Stimulated activated CD4-positive, alpha-beta T cell treated with anti-CD3 and anti-CD28 coated beads, Interleukin-1b, Interleukin-23, amount 100 ng/mL, for 48 hours (primary cell): ENCODE results near the gene TMIGD2.
"Not testable (repeated sequence)": the region's sequence is repeated elsewhere in the genome, so short reads cannot be mapped to it uniquely, and the experiment has no call there.

Experiments used
- DNase-seq: peaks from one replicate; pipeline ENCODE4 v3.0.0-alpha.2; 2020

TMIGD2 gene, protein sequence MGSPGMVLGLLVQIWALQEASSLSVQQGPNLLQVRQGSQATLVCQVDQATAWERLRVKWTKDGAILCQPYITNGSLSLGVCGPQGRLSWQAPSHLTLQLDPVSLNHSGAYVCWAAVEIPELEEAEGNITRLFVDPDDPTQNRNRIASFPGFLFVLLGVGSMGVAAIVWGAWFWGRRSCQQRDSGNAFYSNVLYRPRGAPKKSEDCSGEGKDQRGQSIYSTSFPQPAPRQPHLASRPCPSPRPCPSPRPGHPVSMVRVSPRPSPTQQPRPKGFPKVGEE

GRCh38 chr19:4302243-4302640, at the start of gene TMIGD2:
TMIGD2 (minus strand) TSS chr19:4302389; CDS start chr19:4302385, 4 bp downstream.
- no peak for DNase-seq

- no peak for DNase-seq
Observed at GRCh38 chr19:4350726-4351125, 48.5 kb upstream of the TMIGD2 start.

GRCh38 chr19:4350111-4350510, 47.9 kb upstream of the TMIGD2 start:
- DNase-seq: no peak

GRCh38 chr19:4349225-4349624, 47.0 kb upstream of the TMIGD2 start:
- DNase-seq: not testable (repeated sequence)

- no peak for DNase-seq
Observed at GRCh38 chr19:4347521-4347920, 45.3 kb upstream of the TMIGD2 start.

- DNase-seq: no peak
Observed at GRCh38 chr19:4346020-4346383, 43.8 kb upstream of the TMIGD2 start.

GRCh38 chr19:4345342-4346019, 43.3 kb upstream of the TMIGD2 start:
- no peak for DNase-seq

- DNase-seq: peak; percentile 89
Observed at GRCh38 chr19:4343370-4344307, 41.5 kb upstream of the TMIGD2 start, which contains the start of gene MPND. MPND (plus strand) TSS chr19:4343562; CDS start chr19:4343594, 32 bp downstream.

- DNase-seq: peak; percentile 96
Observed at GRCh38 chr19:4342615-4343369, 40.6 kb upstream of the TMIGD2 start.

- no peak for DNase-seq
Observed at GRCh38 chr19:4342314-4342614, 40.1 kb upstream of the TMIGD2 start.

DNA sequence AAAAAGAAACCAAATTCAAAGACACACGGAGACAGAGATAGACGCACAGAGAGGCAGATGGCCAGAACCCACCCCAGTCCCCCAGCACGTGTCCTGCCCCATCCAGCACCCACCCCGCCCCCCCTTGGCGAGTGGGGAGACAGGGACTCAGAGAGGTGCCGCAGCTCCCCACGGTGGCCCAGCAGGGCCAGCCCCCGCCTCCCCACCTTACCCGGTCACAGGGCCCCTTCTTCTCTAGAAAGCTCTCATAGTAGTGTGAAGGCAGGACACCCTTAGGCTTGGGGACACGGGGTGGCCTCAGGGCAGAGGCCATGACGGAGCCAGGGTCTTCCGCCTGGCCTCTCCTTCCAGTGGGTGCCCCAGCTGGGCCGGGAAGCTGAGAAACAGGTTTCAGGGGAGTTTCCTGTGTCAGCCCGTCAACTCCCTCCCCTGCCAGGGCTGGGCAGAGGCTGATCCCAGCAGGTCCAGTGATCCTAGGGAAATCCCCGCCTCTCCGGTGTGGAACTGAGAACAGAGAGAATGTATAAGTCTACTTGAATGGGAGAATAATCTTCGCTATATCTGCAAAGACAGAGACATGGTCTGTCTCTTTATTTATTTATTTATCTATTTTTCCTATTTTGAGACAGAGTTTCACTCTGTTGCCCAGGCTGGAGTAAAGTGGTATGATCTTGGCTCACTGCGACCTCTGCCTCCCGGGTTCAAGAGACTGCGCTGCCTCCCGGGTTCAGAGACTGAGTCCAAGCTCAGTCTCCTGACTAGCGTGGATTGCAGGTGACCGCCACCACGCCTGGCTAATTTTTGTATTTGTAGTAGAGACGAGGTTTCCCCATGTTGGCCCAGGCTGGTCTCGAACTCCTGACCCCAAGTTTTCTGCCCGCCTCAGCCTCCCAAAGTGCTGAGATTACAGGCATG, 36.5 kb upstream of the TMIGD2 start, which contains the start of gene STAP2:
Gene STAP2 (minus strand): TSS at position 387 of the 915 bp plus-strand sequence. CDS start 74 bp downstream, at position 313.
- no peak for DNase-seq

DNA sequence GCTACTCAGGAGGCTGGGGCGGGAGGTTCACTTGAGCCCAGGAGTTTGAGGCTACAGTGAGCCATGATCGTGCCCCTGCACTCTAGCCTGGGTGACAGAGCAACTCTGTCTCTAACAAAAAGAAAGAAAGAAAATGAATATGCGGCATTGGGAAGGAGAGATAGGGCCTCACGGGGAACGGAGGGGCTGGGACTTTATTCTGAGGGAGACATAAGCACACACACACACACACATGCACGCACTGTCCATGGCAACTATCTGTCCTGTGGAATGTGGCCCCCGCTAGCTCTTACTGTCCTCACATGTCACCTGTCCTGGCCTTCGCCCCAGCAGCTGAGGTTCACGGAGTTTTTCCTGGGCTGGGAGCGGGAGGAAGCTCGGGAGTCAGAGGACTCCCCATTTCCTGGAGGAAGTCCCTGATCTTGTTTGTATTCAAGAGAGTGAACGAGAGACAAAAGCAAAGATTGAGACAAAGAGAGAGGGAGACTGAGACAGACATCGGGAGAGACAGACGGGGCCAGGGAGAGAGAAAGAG, 35.8 kb upstream of the TMIGD2 start:
- DNase-seq: no peak

DNA sequence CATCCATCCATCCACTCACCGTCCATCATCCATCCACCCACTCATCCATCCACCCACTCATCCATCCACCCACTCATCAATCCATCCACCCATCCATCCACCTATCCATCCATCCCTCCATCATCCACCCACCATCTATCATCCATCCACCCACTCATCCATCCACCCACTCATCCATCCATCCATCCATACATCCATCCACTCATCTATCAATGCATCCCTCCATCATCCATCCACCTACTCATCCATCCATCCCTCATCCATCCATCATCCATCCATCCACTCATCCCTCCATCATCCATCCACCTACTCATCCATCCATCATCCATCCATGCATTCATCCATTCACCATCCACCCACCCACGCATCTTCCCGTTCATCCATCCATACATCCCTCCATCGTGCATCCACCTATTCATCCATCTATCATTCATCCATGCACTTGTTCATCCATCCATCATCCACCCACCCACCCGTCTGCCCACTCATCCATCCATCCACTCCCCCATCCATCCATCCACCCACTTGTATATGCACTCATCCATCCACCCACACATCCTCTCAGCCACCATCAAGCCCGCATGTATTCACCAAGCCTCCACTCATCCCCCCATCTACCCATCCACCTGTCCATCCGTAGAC, 32.9 kb upstream of the TMIGD2 start:
- DNase-seq: no peak

- no peak for DNase-seq
Observed at GRCh38 chr19:4329858-4330257, 27.7 kb upstream of the TMIGD2 start.

GRCh38 chr19:4328991-4329681, 26.9 kb upstream of the TMIGD2 start:
- peak; percentile 75 for DNase-seq

- peak; percentile 99 for DNase-seq
Observed at GRCh38 chr19:4328243-4328990, 26.2 kb upstream of the TMIGD2 start.

GRCh38 chr19:4327877-4328242, 25.7 kb upstream of the TMIGD2 start:
- DNase-seq: no peak

- DNase-seq: peak; percentile 93
Observed at GRCh38 chr19:4327252-4327876, 25.2 kb upstream of the TMIGD2 start.

- DNase-seq: no peak
Observed at GRCh38 chr19:4326837-4327251, 24.7 kb upstream of the TMIGD2 start.
